Endometrial microvascular endothelial cells (primary cell): ENCODE data around the gene MFSD8. TPM values are rescaled to one million over a fixed set of nuclear protein-coding genes. Genes with fewer than 3 reads are reported as not detected.
"Not testable (repeated sequence)": the region's sequence is repeated elsewhere in the genome, so short reads cannot be mapped to it uniquely, and the experiment has no call there.

Experiments
- in situ Hi-C: cut with HindIII; loops from 2 replicates; pipeline ENCODE4 v1.10.0; 2017; ENCODE audit warnings: low sequenced_read_pairs, low pct_unique_long_range_greater_than_20kb; ENCODE audit errors: inconsistent ontology term
- total RNA-seq: library from RNA; depleted of rRNA; stranded (reverse); fragments of >200 nt; gene quantifications from one replicate; pipeline ENCODE4 v1.2.3, GENCODE V29; 2015; ENCODE audit errors: inconsistent ontology term

The MFSD8 gene
- total RNA-seq, 1 donor from 2014 or later = 28.2 TPM

DNA sequence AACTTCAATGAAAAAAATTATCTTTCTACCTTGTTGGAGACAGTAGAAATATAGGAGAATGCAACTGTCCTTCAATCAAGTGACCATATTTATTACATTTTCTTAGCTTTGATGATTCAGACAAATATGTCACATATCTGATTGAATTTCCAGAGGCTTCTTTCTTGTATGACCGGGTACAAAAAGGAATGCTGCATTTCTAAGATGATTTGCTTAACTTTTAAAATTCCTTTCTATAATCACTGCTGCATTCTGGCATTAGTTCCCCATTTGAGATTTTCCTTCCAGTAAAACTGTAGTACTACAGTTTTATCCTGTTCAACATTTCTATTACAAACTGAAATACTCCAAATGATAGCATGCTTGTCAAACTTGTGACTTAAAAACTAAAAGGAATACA lies 5.2 kb downstream of the MFSD8 start:
- in situ Hi-C loops = no loop called here

GRCh38 chr4:127957105-127957504 lies 7.9 kb downstream of the MFSD8 start:
- in situ Hi-C loops = no loop called here

GRCh38 chr4:127936974-127937373 lies 28.0 kb downstream of the MFSD8 start:
- in situ Hi-C loops = no loop called here

DNA sequence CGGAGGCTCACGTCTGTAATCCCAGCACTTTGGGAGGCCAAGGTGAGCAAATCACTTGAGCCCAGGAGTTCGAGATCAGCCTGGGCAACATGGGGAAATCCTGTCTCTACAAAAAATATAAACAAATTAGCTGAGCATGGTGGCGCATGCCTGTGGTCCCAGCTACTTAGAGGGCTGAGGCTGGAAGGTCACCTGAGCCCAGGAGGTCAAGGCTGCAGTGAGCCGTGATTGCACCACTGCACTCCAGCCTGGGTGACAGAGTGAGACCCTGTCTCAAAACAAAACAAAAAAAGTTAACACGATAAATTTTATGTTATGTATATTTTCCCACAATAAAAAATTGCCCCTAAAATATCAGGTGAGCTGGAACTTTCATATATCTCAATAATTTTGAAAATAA lies 33.1 kb downstream of the MFSD8 start:
- in situ Hi-C loops = not testable (repeated sequence)

DNA sequence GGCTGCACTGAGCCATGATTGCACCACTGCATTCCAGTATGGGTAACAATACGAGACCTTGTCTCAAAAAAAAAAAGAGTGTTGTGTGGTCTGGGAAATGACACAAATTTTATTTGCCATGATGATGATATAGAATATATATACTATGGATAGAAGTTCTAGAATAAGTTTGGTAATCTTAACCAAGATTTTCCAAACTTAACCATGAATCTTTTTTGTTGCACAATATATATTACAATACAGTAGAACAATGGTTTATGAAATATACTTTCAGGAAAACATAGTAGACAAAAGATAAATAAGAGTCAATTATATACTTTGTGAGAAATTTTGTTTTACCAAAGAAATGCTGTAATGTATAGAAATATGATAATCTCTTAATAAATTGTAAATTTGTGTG lies 34.8 kb downstream of the MFSD8 start:
- in situ Hi-C loops = no loop called here

DNA sequence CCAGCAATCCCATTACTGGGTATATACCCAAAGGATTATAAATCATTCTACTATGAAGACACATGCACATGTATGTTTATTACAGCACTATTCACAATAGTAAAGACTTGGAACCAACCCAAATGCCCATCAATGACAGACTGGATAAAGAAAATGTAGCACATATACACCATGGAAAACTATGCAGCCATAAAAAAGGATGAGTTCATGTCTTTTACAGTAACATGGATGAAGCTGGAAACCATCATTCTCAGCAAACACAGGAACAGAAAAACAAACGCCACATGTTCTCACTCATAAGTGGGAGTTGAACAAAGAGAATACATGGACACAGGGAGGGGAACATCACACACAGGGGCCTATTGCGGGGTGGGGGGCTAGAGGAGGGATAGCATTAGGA lies 39.3 kb downstream of the MFSD8 start:
- in situ Hi-C loops = not testable (repeated sequence)

DNA sequence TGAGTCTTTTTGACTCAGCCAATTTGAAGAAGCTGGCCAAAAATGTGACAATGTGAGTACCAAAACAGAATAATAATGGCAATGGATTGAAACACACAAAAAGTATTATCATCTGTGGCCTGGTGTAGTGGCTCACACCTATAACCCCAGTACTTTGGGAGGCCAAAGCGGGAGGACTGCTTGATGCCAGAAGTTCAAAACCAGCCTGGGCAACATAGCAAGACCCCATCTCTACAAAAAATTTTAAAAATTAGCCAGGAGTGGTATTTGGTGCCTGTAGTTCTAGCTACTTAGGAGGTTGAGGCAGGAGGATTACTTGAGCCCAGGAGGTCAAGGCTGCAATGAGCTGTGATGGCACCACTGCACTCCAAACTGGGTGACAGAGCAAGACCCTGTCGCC lies 42.7 kb downstream of the MFSD8 start:
- in situ Hi-C loops = no loop called here

DNA sequence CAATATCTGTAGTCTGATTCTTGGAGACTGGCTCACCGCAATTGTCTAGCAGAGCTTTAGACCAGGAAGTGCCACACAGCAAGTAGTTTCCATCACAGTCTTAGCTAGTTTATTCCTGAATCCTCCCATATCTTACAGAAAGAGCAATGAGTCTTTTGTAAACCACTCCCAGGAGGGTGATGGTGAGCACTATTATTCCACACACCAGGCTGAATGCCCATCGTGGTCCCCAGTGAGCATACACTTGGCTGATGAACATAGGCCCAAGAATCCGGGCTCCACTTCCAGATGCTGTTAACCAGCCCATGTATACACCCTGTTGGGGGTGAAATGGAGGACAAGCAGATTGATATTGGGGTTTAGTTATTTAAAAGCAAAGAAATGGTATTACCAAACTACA lies 44.5 kb downstream of the MFSD8 start:
- in situ Hi-C loops = no loop called here

GRCh38 chr4:127917151-127917550 lies 47.8 kb downstream of the MFSD8 start:
- in situ Hi-C loops = no loop called here

GRCh38 chr4:127916512-127916911 lies 48.5 kb downstream of the MFSD8 start:
- in situ Hi-C loops = no loop called here

GRCh38 chr4:127905029-127905428 lies 59.9 kb downstream of the MFSD8 start:
- in situ Hi-C loops = no loop called here

DNA sequence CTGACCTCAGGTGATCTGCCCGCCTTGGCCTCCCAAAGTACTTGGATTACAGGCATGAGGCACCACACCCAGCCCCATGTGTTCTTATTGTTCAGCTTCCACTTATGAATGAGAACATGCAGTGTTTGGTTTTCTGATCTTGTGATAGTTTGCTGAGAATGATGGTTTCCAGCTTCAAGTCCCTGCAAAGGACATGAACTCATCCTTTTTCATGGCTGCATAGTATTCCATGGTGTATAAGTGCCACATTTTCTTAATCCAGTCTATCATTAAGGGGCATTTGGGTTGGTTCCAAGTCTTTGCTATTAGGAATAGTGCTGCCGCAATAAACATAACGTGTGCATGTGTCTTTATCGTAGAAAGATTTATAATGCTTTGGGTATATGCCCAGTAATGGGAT lies 65.3 kb downstream of the MFSD8 start:
- in situ Hi-C loops = not testable (repeated sequence)

- in situ Hi-C loops = no loop called here
Observed at GRCh38 chr4:127896528-127896927, 68.4 kb downstream of the MFSD8 start.

- in situ Hi-C loops = no loop called here
Observed at GRCh38 chr4:127896069-127896468, 68.9 kb downstream of the MFSD8 start.

DNA sequence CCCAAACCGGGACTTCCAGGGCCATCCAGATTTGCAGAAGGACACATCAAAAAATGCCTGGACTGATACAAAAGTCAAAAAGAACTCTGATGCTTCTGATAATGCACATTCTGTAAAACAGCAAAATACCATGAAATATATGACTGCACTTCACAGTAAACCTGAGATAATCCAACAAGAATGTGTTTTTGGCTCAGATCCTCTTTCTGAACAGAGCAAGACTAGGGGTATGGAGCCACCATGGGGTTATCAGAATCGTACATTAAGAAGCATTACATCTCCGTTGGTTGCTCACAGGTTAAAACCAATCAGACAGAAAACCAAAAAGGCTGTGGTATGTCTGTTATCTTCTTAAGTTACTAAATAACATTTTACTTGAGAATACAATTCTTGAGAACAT lies 75.1 kb downstream of the MFSD8 start:
- in situ Hi-C loops = no loop called here

DNA sequence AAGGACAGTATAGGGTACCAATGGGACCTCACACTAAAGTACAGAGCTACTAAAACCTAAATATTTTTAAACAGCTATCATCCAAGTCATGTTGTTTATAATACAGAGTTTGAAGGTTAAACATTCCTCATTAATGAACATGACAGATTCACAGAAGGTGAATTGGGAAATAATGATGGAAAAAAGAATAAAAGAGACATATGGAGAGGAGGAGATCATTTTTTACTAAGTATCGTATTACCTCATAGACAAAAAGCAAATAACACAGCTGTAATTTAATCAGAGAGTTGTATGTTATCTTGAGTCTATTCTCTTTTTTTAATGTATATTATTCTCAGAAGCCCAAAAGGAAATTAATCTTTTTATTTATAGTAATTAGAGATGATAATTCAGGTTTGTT lies 76.4 kb downstream of the MFSD8 start:
- in situ Hi-C loops = no loop called here

DNA sequence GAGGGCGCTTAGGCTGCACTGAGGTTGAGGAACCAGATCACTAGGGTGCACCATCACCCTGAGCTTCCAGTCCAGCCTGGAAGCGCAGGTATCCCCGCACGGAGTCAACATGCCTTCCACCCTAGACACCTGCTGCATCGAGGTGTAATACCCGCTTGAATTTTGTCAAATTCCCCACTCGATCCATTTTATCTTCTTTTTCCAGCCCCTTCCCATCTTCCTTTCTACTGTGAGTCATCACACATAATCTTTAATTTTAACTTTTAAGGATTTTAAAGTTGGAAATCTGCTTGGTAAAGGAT lies 83.5 kb downstream of the MFSD8 start:
- in situ Hi-C loops = no loop called here

DNA sequence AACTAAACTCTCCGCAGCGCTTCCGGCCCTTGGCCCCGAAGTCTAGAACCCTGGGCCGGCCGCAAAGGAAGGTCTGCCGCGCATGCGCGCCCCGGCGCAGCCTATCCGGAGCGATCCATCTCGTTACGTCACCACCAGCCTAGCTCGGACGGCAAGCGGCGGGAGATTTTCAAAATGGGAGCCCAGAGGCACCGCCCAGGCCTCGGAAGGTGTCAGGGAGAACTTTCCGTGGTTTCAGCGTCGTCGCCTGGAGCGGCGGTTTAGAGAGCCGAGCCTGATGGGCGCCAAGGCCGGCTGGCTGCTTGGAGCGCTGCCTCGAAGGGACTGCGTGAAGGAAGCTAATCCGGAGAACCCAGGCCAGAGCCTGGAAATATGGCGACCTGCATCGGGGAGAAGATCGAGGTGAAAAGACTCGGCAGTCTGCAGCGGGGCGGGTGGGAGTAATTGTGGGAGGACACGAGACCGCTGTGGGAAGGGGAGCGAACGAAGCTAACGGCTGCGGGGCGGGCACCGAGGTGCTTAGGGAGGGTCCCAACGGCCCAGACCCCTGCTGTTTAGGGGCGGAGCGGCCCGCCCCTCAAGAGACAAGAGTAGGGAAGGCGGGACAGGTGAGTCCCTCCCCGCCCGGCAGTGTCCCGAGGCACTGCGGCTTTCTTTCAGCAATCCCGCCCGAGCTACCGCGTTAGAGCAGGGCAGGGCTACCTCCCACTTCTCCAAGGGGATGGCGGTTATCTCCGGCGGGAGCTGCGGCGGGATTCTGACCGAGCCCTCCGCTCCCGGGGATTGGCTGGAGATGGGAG lies 84.0 kb downstream of the MFSD8 start, which contains the start of gene PLK4:
Gene PLK4 (plus strand): TSS at position 131 of the 800 bp plus-strand sequence. CDS start 242 bp downstream, at position 373.
- in situ Hi-C loops = no loop called here

DNA sequence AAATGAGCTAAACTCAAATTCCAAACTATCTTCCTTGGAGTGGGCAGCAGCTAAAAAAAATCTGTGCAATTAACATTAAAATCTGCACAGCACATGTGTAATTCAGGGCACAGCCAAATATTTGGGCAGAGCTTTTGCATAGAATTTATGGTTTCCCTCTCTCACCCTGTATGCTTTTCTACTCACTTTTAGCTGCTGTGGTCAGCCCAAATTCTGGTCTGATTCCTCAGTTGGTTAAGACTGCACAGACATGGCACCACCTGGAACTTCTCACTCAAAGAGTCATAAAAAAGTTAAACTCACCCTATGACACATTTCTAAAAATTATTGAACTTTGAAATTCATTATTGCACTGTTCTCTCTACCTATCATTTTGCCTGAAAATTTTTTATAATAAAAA lies 89.2 kb downstream of the MFSD8 start:
- in situ Hi-C loops = no loop called here

DNA sequence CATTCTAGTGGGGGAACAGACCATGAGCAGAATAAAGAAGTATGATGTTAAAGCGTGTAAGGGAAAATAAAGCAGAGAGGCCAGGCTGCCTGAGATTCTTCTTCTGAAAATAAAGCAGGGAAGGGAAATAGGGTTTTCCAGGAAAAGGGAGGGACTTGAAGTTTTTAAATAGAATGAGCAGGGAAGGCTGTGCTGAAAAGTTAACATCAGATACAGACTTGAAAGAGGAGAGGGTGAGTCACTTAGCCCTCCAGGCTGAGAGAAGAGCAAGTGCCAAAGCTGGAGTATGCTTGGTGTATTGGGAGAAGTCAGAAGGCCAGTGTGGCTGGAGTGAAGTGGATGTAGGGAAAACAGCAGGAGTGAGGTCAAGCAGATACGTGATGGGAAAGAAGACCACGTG lies 94.3 kb downstream of the MFSD8 start:
- in situ Hi-C loops = no loop called here

GRCh38 chr4:127870281-127870680 lies 94.7 kb downstream of the MFSD8 start:
- in situ Hi-C loops = no loop called here
